DMS53 (cell line): ENCODE results near the gene SLC9A9.
"Not testable (repeated sequence)": the region's sequence is repeated elsewhere in the genome, so short reads cannot be mapped to it uniquely, and the experiment has no call there.

ENCODE experiments used
- DNase-seq: peaks from one replicate; lab custom pipeline; 2025; lab: John Stamatoyannopoulos, UW

Gene SLC9A9

DNA sequence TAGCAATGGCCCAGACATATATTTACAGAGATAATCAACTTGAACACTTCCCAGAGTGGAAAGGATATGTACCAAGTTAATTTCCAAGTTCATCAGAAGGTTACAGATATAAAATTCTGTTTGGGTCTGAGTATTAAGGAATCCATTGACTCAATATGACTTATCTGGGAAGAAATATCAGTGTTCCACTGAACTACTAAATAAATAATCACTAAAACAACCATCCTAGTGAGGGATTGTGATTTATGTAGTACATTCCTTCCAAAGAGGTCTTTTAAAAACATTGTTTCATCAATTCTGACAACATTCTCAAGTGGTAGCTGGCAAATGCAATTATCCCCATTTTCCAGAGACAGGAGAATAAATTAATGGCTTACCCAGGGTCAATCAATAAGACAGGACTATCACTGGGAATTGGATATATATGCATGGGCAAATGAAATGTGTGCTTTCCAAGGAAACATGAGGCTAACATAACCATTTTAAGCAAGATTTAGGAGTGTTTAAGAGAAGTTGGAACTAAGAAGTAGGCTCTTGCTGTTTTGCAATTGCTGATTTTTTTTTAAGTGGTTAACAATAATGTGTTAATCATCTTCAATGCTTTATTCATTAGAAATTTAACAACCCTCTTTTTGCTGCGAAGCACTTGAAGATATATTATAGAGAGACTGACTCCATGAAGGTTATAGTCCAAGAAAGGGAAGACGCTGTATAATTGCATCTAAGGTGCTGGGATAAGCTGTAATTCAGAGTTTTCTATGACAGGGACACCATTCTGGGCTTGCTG, 37.9 kb downstream of the SLC9A9 start:
- DNase-seq = no peak

DNA sequence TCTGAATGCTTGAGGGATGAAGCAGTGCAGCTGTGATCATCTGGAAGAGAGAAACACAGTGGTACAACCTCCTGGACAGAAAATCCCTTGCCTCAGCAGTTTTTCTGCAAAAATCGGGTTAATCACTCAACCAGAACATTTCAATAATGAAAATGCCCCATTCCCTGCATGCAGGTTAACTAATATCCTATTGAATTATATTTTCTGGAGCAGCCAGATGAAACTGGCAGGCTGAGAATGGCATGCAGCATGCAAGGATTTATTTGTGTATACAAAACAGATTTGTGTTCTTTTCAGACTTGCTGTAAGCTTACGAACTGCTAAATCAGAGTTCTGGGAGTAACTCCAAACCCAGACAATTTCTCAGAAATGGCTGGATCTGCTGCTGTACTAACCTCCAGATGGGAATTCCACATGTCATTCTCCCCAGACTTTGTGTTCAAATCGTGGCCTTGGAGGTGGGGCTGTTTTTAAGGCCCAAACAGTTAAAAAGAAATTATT, 39.1 kb downstream of the SLC9A9 start:
- DNase-seq = no peak

DNA sequence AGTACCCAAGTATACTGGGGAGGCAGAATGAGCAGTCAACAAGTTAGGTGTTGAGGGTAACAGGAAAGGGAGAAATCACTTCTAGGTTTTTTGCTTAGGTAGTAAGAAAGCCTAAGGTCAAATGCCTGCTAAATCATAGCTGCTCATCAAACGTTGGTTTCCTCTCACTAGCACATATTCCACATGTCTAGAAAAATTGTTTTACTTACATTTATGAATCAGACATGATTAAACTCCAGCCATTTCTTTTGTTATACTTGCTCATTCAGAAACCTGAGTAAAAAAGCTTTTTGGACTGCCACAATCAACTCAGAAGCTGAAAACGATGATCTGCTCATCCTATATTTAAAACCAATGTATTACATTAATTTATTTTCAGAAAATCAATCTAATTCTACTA, 40.2 kb downstream of the SLC9A9 start:
- DNase-seq = no peak

DNA sequence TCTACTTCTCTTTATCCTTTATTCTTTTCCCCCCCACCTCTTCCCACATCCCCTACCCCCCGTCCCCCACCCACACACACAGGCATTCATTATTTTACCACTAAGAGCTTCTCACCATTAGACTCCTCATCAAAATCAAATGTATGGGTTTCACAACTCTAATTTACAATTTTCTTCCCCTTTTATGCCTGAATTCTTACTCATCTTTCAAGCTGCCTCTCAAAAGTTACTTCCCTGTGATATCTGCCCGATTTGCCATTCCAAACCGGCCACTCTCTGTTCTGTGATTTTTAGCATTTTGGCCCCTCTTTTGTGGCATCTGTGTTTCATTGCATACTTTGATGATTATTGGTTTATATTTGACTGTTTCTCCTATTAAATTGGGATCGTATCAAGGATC, 42.2 kb downstream of the SLC9A9 start:
- DNase-seq = no peak

DNA sequence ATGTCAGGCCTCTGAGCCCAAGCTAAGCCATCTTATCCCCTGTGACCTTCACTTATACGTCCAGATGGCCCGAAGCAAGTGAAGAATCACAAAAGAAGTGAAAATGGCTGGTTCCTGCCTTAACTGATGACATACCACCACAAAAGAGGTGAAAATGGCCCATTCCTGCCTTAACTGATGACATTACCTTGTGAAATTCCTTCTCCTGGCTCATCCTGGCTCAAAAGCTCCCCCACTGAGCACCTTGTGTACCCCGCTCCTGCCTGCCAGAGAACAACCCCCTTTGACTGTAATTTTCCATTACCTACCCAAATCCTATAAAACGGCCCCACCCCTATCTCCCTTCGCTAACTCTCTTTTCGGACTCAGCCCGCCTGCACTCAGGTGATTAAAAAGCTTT, 42.8 kb downstream of the SLC9A9 start:
- not testable (repeated sequence) for DNase-seq

DNA sequence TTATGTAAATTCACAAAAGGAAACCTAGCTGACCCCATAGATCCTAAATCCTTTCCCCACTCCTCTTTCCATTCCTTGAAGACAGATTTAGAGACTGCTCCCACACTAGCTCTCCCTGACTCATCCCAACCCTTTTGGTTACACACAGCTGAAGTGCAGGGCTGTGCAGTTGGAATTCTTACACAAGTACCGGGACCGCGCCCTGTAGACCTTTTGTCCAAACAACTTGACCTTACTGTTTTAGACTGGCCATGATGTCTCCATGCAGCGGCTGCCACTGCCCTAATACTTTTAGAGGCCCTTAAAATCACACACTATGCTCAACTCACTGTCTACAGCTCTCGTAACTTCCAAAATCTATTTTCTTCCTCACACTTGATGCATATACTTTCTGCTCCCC, 47.2 kb downstream of the SLC9A9 start:
- DNase-seq = not testable (repeated sequence)

DNA sequence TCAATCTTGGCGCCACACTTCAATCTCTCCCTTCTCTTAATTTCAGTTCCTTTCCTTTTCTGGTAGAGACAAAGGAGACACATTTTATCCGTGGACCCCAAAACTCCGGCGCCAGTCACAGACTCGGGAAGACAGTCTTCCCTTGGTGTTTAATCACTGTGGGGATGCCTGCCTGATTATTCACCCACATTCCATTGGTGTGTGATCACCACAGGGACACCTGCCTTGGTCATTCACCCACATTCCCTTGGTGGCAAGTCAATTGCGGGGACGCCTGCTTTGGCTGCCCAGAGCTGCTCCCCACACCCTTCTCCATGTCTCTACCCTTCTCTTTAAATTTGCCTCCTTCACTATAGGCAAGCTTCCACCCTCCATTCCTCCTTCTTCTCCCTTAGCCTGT, 50.1 kb downstream of the SLC9A9 start:
- not testable (repeated sequence) for DNase-seq

DNA sequence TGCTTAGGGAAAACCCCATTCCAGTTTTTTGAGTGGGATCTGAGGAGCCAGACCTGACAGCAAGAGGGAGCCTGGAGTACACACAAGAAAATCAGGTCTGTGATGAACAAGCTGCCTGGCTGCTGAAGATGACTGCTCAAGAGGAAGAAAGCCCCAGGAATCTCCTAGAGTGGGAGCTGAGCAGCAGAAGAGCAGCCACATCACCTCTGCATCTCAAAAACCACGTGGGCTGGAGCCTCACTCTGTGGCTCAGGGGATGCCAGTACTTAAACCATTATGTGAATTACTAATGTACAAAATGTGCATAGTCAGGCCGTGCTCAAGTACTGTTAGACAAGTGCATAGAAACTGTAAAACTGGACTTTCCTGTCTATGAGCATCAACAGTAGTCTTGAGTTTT, 52.4 kb downstream of the SLC9A9 start:
- DNase-seq = peak; percentile 84

DNA sequence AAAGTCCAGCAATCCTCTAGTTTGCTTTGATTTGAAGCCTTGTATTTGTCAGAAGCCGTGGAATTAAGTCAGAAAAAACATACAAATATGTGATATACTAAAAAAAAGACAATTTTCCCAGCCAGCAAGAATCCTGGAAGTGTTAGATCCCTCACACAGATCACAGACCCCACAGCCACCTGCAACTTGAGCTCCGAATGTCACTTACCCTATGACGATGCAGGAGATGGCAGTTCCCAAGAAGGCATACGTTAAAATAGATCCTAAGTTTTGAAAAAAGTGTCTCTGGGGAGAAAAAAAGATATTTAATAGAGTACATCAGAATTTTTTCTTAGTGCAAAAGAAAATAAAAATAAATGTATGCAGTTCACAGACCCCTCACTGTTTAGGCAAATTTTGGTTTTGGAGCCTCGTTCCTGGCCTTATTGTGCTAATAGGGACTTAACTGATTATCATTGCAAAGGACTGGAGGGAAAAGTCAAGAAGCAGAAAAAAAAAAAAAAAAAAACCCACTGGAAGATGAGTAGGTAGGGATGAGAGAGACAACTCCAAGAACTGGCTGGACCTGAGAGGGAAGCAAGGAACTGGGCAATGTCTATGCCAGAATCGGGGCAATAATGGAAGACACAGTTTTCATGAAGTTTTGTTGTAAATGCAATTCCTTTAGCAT, 53.3 kb downstream of the SLC9A9 start:
- DNase-seq = no peak

DNA sequence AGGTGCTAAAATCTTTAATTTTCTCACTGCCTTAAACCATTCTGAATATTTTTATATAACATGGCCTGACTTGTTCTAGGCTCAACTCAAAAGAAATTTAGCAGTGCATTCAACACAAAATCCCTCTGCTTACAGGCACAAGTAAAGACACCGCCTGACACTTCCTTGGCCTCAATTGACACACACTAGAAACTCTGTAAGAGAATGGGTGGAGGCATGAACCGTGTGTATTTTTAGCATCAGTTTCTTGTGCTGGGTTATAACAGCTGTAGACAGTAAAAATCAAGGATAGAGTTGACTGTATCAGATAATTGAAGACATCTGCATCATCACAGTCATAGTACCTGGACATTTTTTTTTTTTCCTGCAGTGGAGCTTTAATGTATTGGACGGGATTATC, 54.3 kb downstream of the SLC9A9 start:
- DNase-seq = no peak

DNA sequence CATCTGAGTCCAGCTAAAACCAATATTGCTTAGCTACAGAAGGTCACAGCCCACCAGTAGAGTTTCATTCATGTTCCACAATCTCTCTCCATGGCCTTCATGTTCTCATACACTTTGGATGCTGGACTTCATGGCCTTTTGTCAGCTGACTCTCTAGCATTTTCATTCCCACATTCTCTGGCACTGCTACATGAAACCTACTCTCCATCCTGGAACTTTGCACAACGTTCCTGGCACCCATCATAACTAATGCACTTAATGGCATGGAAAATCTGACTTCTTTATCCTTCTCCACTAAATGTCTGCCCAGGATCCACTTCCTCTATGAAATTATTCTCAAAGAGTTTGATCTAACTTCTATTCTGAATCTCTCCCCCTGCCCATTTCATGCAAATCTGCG, 56.9 kb downstream of the SLC9A9 start:
- DNase-seq = no peak

DNA sequence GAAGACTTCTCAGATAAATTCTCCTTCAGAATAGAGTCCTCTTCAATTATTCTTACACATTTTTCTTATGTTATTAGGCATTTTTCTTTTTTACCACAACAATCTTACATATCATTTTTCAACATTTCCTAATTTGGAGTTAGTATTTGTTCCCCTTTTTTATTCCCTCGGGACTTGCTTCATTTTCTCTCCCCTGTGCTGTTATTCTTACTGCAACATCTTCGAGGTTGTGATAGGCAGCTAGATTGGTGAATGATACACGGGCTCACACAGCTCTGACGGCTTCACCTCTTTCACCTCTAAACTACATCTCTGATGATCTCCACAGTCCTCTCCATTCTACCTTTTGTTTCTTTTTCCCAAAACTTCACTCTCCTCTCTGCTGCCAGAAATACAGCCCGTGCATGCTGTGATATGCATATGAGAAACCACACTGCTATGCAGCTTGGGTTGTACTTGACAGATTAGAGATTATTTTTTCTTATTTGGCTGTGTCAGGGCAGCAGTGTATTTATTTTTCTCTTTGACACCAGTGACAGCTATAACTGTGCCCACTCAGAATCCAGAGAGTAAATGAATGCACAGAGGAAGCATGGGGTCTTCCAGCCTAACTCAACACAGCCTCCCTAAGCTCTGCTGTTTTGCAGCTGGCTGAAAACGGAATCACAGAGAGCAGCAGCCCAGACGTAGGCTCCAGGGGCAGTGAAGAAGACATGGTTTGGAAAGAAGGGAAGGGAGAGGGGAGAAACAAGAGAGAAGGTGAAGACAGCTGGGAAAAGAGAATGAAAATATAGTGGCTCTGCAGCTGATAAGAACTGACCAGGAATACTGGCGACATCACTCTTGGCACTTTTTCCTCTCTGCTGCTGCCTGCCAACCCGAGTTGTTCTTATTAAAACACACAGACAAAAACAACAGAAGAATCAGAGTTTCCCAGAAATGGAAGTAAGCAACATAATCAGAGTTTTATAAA, 61.8 kb downstream of the SLC9A9 start:
- no peak for DNase-seq

DNA sequence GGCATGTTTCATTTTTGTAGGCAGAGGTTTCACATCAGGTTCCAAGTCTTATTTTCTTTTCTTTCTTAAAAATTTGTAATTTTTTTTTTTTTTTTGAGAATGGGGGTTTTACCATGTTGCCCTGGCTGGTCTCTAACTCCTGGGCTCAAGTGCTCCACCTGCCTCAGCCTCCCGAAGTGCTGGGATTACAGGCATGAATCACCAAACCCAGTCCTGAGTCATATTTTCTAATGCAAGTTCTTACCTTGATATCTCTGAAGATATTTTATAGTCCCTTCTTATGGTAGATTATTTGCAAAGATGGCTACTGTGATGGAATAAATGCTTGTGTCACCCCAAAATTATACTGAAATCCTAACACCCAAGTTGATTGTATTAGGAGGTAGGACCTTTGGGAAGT, 63.8 kb downstream of the SLC9A9 start:
- DNase-seq = no peak

DNA sequence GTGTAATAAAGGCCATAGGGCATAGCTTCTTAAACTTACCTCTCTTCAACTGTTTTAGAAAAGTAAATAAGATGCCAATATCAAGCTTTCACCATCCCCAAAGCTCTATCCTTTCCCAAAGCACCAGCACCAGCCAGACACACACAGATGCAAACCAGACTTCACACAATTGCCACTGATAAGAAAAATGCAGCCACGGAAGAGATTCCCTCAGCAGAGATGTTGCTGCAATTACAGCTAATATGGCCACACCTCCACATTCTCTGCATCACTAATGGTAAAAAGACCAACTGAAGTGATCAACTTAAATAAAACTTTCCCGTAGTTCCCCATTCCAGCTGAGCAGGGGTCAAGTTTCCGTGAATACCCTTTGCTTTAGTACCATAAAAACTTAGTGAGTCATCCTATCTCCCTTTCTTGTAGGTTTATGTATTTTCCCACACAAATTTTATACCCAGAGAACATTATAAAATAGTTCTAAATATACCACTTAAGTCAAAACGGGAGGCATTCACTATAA, 64.4 kb downstream of the SLC9A9 start:
- no peak for DNase-seq

DNA sequence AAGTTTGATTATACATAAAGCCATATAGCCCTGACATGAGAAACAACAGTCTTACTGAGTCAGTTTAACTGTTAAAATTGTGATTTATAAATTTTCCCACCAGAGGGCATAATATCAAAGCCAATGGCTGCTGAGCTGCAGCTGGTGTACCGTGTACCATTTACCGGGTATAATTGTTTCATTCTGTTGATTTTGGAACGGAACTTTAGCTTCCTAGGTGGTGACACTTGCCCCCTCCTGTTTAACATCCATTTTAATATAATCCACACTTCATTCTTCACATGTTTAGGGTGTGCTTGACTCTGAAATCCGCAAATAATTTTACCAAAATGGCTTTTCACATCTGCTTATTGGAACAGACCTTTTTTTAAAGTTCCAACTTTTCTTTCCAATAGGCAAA, 72.8 kb downstream of the SLC9A9 start:
- DNase-seq = peak; percentile 68

DNA sequence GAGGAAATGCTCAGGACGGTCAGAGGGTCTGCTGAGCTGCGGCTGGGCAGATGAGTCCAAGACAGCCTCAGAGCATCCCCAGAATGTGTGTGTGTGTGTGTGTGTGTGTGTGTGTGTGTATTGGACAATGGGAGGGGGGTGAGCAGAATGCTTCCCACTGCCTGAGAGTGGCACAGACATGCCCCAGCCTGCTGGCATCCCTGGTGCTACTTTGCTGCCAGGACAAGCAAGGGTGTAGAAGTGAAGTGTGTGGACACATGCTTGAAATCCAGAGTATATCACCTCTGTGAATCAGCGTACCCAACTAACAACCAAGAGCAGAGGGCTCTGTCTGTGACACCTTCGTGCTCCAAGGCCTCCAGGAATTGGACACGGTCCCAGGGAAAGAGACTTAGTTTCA, 76.3 kb downstream of the SLC9A9 start:
- no peak for DNase-seq

DNA sequence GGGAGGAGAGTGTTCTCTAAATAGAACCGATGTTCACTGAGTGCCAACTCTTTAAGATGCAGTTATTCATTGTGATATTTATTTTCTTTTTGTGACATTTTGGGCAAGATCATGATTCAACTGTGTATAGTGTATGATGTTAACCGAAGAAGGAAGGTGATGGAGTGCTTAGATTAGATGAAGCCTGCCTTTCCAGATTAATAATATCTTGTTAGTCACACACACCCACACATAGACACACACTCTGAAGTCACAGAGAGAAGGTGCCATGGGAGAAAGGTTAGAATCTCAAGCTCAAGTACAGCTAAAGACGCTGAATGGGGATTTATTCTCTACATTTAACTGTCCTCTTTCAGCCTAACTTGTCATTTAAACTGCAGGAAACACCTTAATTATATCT, 77.0 kb downstream of the SLC9A9 start:
- no peak for DNase-seq

DNA sequence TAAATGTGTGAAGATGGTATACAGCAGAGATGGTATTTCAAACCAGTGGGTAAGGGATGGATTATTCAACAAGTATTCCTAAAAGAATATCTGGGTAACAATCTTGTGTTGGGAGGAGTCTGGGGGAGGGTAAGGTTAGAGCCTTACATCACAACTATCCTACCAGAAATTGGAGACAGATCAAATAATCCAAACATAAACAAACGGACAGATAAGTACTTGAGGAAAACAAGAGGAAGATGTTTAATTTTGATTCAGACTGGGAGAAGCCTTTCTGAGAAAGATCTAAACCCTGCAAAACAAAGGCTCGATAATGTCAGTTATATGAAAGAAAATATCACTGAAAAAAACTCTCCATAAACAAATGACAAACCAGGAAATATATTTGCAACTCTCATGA, 77.9 kb downstream of the SLC9A9 start:
- DNase-seq = peak; percentile 50

DNA sequence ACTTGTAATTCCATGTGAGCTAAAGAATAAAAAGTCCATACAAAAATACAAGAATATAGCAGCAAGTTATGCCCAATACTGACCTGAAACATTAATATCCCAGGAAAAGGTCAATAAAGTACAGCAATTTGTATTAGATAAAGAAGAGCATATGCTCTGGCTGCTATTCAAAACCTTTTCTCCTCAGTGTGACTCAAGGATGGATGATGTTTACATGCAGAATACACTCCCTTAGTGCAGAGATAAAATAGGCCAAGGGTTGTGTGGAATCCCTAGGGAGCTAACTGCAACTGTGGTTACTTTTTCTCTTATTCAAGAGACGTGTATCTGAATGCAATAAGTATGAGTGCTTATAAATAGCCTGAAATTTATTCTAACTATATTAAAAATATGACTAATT, 78.7 kb downstream of the SLC9A9 start:
- DNase-seq = peak; percentile 14

DNA sequence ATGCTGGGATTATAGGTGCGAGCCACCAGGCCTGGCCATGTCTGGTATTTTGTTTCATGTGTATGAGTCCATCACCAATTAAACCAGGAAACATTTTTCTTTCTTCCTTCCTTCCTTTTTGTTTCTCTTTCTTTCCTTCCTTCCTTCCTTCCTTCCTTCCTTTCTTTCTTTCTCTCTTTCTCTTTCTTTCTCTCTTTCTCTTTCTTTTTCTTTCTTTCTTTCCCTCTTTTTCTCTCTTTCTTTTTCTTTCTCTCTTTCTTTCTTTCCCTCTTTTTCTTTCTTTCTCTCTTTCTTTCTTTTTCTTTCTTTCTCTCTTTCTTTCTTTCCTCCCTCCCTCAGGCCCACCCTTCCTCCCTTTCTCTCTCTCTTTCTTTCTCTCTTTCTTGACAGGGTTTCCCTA, 83.4 kb downstream of the SLC9A9 start:
- DNase-seq = no peak

DNA sequence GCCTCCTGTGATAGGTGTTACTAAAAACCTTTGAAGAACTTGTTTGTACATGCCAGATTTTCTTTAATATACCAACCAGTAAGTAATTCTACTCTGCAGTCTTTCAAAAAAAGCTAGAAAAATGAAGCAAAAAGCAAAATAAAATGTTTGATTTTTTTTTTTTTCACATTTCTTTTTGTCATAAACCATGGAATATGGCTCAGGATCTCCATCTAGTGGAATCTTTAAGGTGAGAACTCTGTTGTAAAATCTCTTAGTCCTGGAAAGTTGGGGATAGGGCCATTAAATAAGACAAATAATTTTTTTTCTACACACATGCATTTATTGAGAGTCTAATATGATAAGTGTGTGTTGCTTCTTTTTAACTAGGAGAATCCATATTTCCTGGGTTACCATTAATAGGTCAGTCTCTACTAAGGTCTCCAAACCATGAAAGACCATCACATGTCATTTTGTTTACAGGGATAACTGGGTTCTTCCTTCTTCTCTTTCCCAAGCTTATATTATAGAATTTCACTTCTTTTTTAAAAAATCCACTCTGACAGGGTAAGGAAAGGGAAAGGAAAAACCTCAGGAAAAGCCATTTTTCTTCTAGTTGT, 84.6 kb downstream of the SLC9A9 start:
- DNase-seq = peak; percentile 66

DNA sequence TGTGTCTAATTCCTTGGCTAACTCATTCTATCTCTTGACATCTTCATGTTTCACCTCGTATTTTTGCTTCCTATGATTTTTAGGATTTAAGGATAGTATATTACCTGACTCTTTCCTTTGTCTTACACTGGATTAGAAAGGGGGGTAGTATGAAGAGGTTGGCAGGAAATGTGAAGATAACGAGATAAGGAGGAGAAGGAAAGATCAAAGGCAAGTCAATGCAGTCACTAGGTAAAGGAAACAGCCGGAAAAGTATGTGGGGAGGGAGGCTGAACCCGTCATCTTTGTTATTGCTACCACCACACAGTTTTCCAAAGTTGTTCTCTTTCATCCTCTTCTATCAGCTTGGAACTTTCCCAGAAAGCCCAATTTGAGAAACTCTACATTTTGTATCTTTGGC, 90.6 kb downstream of the SLC9A9 start:
- DNase-seq = no peak
